Testis (tissue), 2 donors: ENCODE results near the gene FCHO2.

ENCODE experiments used
- CTCF ChIP-seq, 3 experiments: fragments of 450-650 bp in 2 of 3; fragments of 200-600 bp in 1 of 3; sonication (generic) in 1 of 3; IDR thresholded peaks; one replicate each; pipeline ENCODE4 v1.5.1; 2016 to 2019; ENCODE audit warnings: antibody characterized with exemption in 3 of 3, mild to moderate bottlenecking in 2 of 3, moderate library complexity in 1 of 3
- POLR2A ChIP-seq: fragments of 450-650 bp; IDR thresholded peaks from one replicate; pipeline ENCODE4 v1.6.1; 2017; ENCODE audit warnings: antibody characterized with exemption, mild to moderate bottlenecking, moderate library complexity

DNA sequence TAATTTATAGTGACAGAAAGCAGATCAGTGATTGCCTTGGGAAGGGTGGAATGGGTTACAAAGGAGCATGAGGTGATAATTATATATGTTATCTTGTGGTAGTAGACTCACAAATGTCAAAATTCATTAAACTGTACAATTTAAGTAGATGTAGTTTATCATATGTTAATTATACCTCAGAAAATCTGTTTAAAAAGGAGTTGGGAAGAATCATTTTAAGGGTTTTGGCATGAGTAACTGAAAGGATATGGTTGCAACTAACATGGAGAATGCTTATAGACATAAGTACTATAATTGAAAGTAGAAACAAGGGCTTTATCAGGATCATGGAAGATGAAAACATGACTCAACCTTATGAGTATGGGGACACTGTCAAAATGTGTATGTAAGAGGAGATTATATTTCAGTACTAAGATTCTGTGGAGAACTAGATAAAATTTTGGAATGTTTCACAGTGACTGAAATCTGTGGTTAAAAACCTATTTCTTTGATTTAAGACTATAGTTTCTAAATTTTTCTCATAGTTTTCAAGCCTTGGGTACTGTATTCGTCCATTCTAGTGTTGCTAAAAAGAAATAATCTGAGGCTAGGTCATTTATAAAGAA lies 73.3 kb downstream of the FCHO2 start:
- TF ChIP-seq CTCF (IDR thresholded peaks at IDR 0.05) (no peak), POLR2A (no peak)
